Cerebellar cortex (tissue), 1 donor: ENCODE data around the gene ATRNL1.
"Not testable (repeated sequence)": the region's sequence is repeated elsewhere in the genome, so short reads cannot be mapped to it uniquely, and the experiment has no call there.

Source experiments
- DNase-seq: peaks from one replicate; pipeline ENCODE4 v3.0.0-alpha.2; 2015; ENCODE audit warnings: low spot score

ATRNL1 gene

DNA sequence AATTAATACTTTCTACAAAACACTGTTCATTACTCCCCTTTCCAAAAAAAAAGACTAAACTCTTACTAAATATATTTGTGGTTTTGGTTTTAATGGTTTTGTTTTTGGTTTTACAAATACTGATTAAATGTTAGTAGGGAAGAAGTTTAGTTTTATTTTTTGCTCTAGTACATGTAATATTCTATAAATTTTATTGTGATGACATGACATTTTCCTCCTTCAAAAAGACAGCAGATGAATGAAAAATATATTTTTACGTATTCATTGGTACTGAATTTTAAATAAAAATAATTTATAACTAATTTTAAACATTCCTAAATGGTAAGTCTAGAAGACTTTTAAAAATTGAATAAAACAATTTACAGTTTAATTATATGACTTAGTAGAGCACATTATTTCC, 667.0 kb downstream of the ATRNL1 start:
- DNase-seq: no peak

DNA sequence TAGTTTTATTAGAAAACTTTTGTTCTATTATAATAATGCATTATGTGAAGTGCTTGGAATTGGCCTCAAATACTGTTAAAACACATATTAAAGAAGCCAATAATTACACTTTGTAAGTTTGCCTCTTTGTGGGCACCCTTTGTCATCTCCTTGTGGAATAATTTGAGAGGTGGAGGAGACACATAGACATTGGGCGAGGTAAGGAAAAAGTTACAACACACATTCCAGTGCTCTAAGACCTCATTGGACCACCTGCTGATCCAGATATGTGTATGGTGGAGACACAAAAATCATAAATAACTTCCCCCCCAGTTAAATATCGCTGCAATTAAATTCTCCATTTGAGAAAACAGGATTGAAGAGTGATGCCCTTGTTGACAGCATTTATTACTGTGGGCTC, 668.0 kb downstream of the ATRNL1 start:
- DNase-seq: no peak

DNA sequence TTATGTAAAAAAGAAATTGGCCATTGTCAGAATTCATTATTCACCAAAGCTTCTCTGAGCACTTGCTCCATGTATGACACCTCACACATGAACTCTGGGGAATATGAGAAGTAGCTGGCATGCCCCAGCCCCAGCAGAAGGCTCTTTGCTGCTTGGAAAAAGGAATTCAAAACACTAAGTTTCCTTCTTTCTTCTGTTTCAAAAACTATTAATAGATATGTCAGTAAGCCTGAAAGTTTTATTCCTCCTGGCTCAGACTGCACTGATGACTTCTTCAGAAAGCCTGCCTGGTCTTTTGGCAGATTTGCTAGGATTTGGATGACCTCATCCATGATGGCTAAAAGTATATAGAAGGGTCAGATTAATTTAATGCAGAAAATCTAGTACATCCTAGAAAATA, 668.9 kb downstream of the ATRNL1 start:
- DNase-seq: no peak

DNA sequence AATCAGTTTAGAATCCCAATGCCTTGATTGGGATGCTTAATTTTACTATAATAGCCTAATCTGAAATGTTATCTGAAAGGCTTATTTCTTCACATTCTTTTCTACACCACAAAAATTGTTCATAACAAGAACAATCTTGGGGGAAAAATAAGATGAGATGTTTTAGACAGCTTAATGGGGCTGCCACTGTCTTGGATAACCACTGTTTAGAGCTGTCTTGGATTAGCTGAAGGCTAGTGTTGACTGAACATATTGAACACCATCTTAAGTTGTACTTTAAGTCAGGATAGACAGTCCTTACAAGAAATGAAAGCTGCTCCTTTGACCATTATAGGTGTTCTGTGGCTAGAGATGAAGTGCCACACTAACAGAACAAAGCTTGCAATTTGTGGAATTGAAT, 678.6 kb downstream of the ATRNL1 start:
- DNase-seq: no peak

DNA sequence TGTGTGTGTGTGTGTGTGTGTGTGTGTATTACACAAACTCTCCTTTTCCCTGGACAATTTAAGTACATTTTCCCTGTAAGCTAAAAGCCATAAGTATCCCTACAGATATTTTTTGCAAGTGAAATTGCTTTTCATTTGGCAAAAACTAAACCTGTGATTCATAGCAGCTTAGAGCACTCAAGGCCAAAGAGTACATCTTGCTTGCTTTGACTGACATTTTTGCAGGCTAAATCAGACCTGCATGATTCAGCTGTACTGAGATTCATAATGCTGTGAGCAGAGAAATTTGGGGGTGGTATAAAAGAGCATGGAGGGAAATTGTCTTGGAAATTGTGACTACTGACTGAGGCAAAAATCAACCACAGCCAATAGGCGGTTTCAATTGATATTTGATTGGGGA, 679.4 kb downstream of the ATRNL1 start:
- DNase-seq: no peak

DNA sequence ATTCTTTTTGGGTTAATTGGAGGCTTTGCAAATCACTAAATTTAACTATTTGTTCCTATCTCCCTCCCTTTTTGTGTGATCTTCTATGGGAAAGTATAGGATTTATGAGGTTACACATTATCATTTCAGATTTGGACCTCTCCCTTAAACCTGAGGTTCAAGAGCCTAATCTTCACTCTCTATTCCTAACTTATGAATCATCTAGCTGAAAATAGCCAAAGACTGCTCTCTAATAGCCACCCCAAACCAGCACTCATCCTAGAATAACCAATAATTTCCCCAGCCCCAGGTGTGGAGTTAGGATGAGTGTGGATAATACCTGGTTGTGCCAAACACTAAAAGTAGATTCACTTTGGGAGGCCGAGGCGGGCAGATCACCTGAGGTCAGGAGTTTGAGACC, 680.7 kb downstream of the ATRNL1 start:
- no peak for DNase-seq

DNA sequence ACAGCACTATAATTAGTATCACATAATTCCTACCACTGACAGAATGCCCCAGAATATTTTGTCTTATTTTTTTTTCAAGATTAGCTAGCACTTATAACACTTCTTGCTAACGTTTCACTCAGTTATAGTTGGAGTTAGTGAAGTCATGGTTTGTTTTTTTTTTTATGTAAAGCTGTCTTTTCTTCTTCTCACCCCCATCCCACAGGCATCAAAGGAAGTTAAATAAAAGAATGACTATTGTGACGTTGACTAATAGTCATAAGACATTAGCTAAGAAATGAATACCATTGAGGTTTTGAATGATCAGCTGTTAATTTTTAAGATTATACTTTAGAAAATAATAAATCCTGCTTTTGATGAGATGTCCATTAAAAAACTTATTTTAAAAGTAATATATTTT, 681.6 kb downstream of the ATRNL1 start:
- no peak for DNase-seq

DNA sequence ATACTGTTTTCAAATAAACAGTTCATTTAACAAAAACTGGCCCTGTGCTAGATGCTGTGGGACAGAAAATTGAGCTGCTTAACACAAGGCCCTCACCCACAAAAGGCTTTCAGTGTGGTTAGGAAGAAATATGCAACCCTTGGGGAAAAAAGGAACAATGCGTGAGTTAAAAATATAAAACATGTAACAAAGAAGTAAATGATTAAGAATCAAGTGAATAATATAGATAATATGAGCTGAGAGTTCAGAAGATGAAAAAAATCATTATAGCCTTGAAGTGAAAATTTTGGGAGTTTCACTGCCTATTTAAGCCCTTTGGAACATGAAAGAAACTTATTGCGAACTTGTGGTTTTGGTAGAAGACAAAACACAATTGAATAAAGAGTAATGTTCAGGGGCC, 684.5 kb downstream of the ATRNL1 start:
- no peak for DNase-seq

DNA sequence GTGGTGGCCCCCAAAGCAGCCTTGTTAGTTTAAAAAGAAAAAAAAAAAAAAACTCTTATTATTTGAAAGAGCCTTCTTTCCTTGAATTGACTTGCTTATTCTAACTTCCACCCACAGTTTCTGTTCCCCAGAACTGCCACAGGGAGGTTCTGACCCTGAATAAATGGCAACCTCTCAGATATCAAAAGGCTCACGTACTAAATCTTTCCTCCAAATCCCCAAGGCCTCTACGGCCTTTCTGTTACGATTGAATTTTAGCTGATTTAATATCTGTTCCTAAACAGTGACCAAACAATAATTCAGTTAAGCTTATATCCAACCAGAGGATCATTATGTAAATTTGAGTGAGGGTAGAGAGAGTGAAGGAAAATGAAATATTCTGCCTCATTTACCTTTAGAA, 697.1 kb downstream of the ATRNL1 start:
- no peak for DNase-seq

DNA sequence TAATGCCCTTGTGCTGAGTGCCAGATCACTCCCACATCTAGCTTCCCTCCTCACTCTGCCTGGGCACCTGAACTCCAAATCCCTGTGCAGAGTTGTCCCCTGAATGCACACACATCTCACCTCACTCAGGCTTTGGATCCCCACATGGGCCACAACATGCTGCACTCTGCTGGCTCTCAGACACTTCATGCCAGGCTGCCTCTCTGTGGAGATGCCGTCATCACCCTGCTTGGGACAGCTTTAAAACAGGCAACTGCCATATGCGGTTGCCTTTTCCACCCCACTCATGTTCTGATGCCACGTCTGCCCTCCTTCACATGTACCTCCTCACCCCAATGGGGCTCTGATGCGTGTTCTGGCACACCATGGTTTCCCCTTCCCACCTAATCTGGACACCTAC, 702.8 kb downstream of the ATRNL1 start:
- DNase-seq: no peak

DNA sequence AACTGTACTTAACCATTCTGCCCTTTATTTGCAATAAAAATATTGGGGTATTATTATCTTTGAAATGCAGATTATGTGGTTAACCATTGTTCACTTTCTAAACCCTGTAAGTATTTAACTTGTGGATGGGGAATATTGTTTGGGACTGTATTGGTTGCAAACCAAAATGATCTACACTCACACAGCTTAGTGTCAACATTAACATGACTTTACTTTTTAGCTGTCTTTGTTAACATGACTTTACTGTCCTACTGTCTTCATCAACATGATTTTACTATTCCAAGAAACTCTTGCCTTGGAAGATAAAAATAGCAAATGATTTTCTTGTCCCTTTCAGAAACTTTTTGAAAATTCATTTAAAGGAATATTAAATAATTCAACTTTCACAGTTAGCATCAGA, 708.3 kb downstream of the ATRNL1 start:
- no peak for DNase-seq

DNA sequence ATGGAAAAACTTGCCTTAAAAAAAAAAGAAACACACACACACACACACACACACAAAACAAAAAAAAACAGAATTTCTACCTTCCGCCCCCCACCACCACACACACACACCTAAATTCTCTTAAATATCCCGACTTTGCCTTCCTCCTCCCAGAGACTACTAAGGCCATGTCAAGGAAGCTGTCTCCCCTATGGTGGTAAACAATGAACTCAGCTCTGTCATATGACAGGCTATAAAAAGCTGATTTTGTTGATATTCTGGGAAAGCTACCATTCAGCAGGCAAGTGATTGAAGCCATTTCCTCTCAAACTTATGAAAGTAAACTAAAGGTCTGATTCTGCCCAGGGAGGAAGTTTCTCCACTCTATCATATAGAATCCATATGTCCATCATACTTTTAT, 708.8 kb downstream of the ATRNL1 start:
- DNase-seq: no peak

DNA sequence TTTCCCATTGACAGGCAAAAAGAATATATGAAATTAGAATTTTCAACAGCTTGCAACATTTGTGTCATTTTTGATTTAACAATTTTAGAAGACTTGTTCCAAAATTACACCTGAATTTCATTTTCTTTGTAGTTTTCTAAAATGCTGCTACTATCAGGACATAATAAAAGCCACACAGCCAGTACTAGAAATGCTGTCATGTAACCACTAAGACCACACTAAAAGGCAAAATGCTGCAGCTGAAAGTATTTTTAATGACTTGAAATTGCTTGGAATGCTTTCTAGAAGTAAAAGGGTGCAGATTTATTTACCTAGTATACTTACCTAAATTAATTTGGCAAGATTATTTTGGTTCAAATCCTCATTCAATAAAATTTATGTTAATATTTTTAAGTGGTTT, 709.7 kb downstream of the ATRNL1 start:
- no peak for DNase-seq

DNA sequence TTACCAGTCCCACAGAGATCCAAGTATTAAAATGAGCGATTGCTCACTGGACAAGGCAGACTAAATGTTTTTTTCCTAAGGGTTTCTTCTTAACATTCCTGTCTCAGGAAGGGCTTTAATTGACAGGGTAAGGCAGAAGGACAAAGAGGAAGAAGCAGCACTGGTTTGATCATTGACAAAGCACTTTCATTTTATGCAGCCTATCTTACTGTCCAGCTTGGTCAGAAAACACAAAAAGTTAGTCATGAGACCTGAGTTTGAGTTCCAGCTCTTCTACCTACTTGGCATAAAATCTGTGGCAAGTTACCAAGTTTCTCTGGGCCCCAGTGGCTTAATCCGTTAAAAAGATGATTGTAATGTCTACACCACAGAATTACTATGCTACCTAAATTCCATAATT, 721.4 kb downstream of the ATRNL1 start:
- no peak for DNase-seq

DNA sequence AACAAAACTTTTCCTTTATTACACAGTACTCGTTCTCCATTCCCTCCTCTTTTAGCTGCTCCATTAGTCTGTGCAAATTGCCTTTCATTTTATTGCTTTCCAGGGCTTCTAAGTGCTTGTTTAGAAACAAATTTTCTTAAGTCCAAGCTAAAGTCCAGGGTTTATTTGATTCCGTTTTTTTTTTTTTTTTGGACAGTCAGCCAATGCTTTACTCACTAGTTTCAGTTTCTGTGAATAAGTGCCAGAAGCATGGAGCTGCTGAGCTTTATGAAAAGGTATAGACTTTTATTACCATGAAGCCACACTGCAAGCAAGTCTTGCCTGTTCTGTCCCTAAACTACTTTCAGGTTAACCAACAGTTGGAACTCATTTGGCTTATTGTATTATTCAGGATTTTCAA, 724.8 kb downstream of the ATRNL1 start:
- no peak for DNase-seq

DNA sequence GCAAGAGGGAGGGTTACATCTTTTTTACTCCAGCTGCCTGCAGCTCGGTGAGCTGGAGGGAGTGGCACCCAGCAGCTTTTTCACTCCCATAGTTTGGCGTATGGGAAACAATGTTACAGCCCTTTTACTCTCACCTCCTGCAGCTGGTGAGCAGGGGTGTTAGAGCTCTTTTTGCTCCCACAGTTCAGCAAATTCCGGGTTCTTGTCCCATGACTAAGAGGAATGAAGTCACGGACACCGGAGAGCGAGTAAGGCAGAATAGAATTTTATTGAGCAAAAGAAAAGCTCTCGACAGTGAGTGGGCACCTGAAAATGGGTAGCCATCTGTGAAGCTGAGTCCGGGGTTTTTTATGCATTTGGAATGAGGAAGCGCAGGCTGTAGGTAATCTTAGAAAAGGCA, 733.2 kb downstream of the ATRNL1 start:
- no peak for DNase-seq

DNA sequence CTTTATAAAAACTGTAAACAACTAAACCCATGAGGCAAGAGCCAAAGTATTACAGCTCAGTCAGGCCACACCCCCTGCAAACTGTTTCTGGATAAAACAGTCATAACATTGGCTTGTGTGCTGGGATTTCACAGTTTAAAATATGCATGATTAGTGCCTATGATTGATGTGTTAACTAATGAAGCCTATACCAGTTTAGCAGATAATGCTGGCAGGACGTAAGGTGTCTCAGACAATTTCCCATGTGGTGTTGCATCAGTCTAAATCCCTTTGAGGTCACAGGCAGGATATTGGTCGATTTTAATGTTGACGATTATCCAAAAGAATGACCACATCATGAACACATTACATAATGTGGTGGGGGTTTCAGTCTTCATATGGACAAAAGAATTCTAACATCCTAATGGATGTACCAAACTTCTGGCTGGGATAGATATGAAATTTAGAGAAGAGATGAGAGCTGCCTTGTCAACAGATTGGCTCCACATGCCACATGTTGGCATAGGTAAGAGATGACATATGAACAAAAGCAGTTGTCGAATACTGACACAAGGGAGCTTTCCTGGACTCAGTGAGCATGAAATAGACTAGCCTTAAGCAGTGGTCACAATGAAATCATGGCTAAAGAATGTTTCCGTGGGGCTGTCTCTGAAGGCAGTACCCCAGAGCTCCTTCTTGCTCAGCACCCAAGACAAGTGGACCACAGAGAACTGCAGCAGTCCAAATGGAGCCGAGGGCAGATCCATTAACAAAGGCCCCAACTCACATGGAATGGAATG, 734.3 kb downstream of the ATRNL1 start:
- no peak for DNase-seq

DNA sequence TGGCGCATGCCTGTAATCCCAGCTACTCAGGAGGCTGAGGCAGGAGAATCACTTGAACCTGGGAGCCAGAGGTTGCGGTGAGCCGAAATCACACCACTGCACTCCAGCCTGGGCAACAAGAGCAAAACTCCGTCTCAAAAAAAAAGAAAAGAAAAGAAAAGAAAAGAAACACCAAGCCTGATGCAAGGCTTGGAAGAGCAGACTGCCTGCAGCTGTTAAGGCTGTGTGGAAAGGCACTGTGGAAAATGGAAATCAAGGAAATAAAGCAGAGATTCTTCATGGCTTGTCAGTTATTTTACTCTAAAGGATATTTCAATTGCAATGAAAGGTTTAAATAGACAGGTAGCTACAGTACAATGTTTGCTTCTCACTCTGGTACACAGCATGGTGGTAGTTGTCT, 735.0 kb downstream of the ATRNL1 start:
- DNase-seq: not testable (repeated sequence)

DNA sequence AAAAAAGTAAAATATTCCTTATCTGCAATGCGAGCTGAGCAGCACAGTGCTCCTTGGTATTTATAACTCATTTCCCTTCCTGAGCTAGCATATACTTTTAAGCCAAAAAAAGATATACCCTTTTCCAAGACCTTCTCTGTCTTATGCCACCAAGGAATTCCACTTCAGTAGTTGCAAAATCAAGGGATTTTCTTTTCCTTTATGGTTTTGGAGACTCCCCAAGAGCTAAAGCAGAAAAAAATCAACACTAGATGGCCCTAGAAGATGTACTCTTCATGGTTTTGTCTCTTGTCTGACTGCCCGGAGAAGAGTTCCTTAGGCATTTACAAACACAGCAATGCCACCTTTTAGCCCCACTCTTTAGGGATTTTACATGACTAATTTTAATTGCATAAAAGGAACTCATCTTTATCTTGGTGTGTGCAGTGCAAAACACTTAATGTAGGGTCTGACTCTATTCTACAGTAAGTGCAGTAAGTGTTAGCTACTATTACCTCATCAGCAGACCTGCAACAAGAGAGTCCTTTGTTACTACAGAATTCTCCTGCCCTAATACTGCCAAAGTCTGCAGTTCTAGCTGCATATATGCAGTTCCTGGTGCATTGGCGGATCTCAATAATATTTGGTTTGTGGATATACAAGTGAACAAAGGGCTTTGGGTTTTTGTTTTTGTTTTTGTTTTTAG, 736.5 kb downstream of the ATRNL1 start:
- DNase-seq: no peak

DNA sequence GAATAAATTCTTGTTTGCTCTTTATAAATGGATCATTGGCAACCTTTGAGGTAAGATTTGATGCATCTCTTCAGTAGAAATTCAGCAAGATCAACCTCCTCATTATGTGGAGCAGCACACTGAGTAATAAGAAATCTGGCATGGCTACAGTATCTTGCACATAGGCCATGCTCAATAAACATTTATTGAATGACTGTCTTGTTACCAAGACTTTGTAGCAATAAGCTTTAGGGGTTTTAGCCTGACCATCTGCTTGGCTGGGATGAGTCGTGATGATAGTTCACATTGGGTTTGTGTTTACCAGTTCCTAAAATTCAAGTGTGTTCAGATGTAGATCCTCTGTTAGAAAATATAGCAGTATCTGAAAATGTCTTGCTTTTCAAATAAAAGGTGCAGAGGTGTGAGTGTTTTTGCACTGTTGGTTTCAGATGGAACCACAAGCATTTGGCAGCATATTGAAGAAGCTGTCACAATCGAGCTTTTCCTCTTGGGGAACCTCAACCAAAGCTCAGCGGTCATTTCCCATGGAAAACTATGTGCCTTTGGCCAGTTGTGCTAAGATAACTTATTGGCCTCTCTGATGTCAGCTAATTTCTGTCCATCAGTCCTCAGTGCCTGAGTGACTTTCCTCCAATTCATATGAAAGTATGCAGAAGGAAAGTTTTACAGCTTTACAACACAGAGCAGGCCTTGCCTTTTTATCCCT, 737.3 kb downstream of the ATRNL1 start:
- no peak for DNase-seq

DNA sequence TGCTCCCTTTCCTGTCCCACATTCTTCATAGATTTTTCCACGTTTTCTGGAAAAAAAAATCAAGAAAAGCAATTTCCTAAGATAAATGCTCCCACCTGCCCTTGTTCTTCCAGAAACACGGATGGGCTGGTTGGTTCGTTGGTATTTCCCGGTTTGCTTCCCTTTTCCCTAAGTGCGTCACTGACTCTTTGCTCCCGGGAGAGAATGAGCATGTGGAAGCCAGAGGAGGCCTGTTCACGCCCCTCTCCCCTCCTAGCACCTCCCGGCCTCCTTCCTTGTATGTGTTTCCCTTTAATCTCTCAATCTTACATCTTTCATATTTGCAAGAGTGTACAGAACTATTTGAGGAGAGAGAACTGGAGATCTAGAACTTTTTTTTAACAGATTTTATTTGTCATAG, 737.9 kb downstream of the ATRNL1 start:
- DNase-seq: no peak

DNA sequence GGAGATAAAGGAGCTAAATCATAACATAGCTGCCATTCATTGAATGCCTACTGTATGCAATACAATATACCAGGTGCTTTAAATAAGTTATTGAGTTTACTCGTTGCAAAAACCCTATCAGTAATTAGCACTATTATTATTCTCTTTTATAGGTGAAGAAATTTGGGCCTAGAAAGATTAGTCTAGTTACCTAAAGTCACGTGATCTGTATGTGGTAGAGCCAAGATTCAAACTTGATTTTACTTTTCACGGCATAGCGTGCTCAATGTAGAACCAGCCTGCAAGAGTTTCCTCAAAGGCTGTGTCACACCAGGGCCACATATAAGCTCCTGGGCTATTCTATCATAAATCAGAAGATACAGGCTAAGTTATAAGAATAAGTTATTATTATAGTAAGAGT, 740.0 kb downstream of the ATRNL1 start:
- no peak for DNase-seq

DNA sequence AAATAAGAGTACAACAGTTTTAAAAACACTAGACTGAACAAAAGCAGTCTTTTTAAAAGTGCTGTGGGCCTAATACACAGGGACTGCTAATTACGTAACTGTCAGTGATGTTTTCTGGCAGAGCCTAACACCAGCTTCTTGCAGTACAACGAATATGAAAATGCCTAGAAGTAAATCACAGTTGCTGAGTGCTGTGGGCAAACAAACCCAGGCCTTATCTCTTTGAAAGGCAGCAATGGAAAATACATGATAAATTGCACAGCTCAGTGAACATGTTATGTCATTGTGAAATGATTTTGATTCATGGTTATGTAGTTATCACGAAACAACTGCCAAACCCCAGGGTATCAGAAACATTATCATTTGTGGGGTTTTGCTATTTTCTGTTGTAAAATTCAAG, 751.4 kb downstream of the ATRNL1 start:
- DNase-seq: no peak
